ENCODE measurements around the gene MBTPS1.

MBTPS1 gene

GRCh38 chr16:84143784-84144199 is 27.1 kb upstream of the MBTPS1 start:
- Mint-ChIP-seq H3K9me3 (no peaks in the 10 kb centered on the region), H3K4me1 (ENCODE audit: low read depth) (peaks cover 19% of the 10 kb centered on the region), H3K4me3 (peak overlapping the region; percentile 94), H3K27me3 (ENCODE audit: low read depth) (peaks cover 3% of the 10 kb centered on the region), H3K27ac (peak overlapping the region; percentile 82), H3K36me3 (ENCODE audit: low read depth) (peaks cover 4% of the 10 kb centered on the region)
- DNase-seq (ENCODE audit: low spot score): no peak

- H3K9me3 Mint-ChIP-seq: no peaks in the 10 kb centered on the region
- no peak for DNase-seq (ENCODE audit: low spot score)
- H3K4me1 Mint-ChIP-seq (ENCODE audit: low read depth): peaks cover 24% of the 10 kb centered on the region
- no peak overlapping the region for H3K27ac Mint-ChIP-seq
- H3K27me3 Mint-ChIP-seq (ENCODE audit: low read depth): peaks cover 3% of the 10 kb centered on the region
- H3K36me3 Mint-ChIP-seq (ENCODE audit: low read depth): peaks cover 4% of the 10 kb centered on the region
- H3K4me3 Mint-ChIP-seq: peak overlapping the region; percentile 4
Measured at GRCh38 chr16:84143081-84143480, 26.3 kb upstream of the MBTPS1 start.

DNA sequence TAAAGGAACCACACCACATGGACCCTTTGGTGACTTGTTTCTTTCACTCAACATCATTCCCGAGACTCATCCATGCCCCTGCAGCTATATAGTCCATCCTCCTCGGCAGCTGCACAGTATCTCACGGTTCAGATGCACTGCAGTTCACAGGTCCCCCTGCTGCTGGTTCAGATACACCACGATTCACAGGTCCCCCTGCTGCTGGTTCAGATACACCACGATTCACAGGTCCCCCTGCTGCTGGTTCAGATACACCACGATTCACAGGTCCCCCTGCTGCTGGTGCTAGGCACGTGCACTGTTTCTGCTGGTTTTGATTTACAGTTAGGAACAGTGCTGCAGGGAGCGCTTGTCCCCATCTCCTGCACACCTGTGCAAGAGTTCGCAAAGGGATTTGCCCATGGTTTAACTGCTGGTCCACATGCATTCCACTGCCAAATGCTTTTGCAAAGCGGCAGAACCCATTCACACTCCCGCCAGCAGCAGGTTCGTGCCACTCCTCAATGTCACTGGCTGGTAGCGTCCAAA is 24.5 kb upstream of the MBTPS1 start:
- Mint-ChIP-seq H3K4me3 (no peak overlapping the region), H3K9me3 (no peaks in the 10 kb centered on the region), H3K36me3 (ENCODE audit: low read depth) (peaks cover 4% of the 10 kb centered on the region), H3K4me1 (ENCODE audit: low read depth) (peaks cover 30% of the 10 kb centered on the region), H3K27me3 (ENCODE audit: low read depth) (no peaks in the 10 kb centered on the region), H3K27ac (no peak overlapping the region)
- DNase-seq (ENCODE audit: low spot score): no peak

GRCh38 chr16:84139628-84140258 is 23.0 kb upstream of the MBTPS1 start:
- H3K4me1 Mint-ChIP-seq (ENCODE audit: low read depth): peaks cover 30% of the 10 kb centered on the region
- no peaks in the 10 kb centered on the region for H3K9me3 Mint-ChIP-seq
- no peak overlapping the region for H3K4me3 Mint-ChIP-seq
- no peaks in the 10 kb centered on the region for H3K27me3 Mint-ChIP-seq (ENCODE audit: low read depth)
- peaks cover 4% of the 10 kb centered on the region for H3K36me3 Mint-ChIP-seq (ENCODE audit: low read depth)
- DNase-seq (ENCODE audit: low spot score): no peak
- H3K27ac Mint-ChIP-seq: no peak overlapping the region

DNA sequence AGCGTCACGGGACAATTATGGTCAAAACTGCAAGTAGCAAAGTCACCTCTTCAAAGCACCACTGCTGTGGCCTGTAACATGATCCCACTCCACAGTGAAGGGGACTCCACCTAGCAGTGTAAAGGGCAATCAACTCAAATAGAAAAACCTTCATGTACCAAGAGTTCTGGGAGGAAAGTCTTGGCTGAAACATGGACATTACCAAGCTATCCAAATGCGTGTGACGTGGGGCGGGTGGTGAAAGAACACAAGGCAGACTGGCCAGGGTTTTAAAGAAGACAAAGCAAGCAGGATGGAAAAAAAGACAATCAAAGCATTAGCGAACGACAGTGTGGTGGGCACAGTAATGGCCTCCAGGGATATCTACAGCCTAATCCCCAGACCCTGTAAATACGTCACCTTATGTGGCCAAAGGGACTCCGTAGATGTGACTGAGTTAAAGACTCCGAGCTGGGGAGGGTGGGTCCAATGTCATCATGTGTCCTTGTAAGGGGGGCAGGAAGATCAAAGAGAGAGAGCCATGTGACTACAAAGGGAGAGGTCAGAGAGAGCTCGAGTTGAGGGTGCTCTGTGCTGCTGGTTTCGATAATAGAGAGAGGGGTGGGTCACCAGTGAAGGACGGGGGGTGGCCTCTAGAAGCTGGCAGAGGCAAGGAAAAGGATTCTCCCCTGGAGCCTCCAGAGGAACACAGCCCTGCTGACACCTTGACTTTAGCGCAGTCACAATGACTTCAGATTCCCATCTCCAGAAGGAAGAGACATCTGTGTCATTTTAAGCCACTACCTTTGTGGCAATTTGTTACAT is 22.3 kb upstream of the MBTPS1 start:
- no peaks in the 10 kb centered on the region for H3K9me3 Mint-ChIP-seq
- peaks cover 4% of the 10 kb centered on the region for H3K36me3 Mint-ChIP-seq (ENCODE audit: low read depth)
- H3K27me3 Mint-ChIP-seq (ENCODE audit: low read depth): no peaks in the 10 kb centered on the region
- peak; percentile 60 for DNase-seq (ENCODE audit: low spot score)
- peak overlapping the region; percentile 80 for H3K27ac Mint-ChIP-seq
- peak overlapping the region; percentile 64 for H3K4me3 Mint-ChIP-seq
- peaks cover 25% of the 10 kb centered on the region for H3K4me1 Mint-ChIP-seq (ENCODE audit: low read depth)

DNA sequence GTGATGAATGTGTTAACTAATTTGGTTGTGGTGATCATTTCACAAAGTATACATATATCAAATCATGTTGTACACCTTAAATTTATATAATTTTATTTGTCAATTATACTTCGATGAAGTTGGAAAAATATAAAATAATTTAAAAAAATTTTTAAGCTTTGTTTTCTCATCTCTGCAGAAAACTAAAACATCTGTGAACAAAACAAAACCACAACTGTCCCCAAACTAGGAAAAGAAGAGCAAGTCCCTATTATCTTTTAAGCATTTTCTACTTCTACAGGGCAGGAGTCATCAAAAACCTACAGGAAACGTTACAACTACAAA is 21.7 kb upstream of the MBTPS1 start:
- Mint-ChIP-seq H3K4me1 (ENCODE audit: low read depth) (peaks cover 23% of the 10 kb centered on the region), H3K27ac (peak overlapping the region; percentile 80), H3K27me3 (ENCODE audit: low read depth) (no peaks in the 10 kb centered on the region), H3K36me3 (ENCODE audit: low read depth) (peaks cover 4% of the 10 kb centered on the region), H3K9me3 (no peaks in the 10 kb centered on the region), H3K4me3 (peak overlapping the region; percentile 64)
- DNase-seq (ENCODE audit: low spot score): no peak

DNA sequence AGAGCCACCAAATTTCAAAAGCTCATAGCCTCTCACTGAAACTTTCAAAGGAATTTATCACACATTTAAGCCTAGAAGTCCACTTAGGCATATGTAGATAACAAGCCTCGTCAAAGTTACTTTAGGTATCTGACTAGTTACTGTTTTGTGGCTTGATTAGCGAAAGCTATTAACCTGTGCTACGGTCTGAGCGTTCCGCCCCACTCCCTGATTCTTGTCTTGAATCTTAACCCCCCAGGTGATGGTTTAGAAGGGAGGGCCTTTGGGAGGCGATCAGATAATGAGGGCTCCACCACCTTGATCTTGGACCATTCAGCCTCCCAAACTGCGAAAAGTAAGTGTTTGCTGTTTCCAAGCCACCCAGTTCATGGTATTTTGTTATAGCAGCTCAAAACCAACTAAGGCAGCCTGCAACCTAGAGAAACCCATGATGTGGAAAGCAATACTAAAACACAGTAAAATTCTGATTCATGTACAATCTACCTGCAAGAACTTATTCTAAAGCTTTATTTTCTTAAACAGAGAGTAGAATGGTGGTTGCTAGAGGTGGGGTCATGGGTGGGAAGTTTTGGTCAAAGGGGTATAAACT is 21.1 kb upstream of the MBTPS1 start:
- Mint-ChIP-seq H3K9me3 (no peaks in the 10 kb centered on the region), H3K36me3 (ENCODE audit: low read depth) (peaks cover 2% of the 10 kb centered on the region), H3K27me3 (ENCODE audit: low read depth) (no peaks in the 10 kb centered on the region), H3K27ac (no peak overlapping the region), H3K4me3 (no peak overlapping the region), H3K4me1 (ENCODE audit: low read depth) (peaks cover 23% of the 10 kb centered on the region)
- no peak for DNase-seq (ENCODE audit: low spot score)

DNA sequence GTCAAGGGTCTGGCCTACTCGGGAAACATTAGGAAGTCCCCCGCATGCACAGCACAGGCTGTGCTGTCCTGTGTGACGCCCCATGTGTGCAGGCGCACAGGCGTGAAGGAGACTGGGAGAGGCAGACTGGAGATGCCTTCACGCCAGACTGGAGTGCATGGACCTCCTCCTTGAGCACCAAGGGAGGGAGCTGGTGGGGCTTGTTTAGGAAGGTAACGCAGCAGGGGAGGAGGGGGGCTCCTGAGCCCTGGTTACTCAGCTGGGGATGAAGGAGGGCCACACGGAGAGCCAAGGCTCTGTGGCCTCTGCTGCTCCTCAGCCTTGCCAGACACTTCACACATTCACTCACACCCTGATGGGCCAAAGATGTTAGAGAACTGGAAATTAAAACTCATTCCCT is 20.5 kb upstream of the MBTPS1 start:
- H3K4me1 Mint-ChIP-seq (ENCODE audit: low read depth): peaks cover 23% of the 10 kb centered on the region
- H3K27me3 Mint-ChIP-seq (ENCODE audit: low read depth): no peaks in the 10 kb centered on the region
- H3K4me3 Mint-ChIP-seq: no peak overlapping the region
- no peak overlapping the region for H3K27ac Mint-ChIP-seq
- H3K36me3 Mint-ChIP-seq (ENCODE audit: low read depth): peaks cover 2% of the 10 kb centered on the region
- no peaks in the 10 kb centered on the region for H3K9me3 Mint-ChIP-seq
- DNase-seq (ENCODE audit: low spot score): no peak

- peaks cover 2% of the 10 kb centered on the region for H3K36me3 Mint-ChIP-seq (ENCODE audit: low read depth)
- no peaks in the 10 kb centered on the region for H3K9me3 Mint-ChIP-seq
- no peak for DNase-seq (ENCODE audit: low spot score)
- no peak overlapping the region for H3K27ac Mint-ChIP-seq
- H3K27me3 Mint-ChIP-seq (ENCODE audit: low read depth): no peaks in the 10 kb centered on the region
- H3K4me1 Mint-ChIP-seq (ENCODE audit: low read depth): peaks cover 21% of the 10 kb centered on the region
- H3K4me3 Mint-ChIP-seq: no peak overlapping the region
Measured at GRCh38 chr16:84136331-84137125, 19.8 kb upstream of the MBTPS1 start.

DNA sequence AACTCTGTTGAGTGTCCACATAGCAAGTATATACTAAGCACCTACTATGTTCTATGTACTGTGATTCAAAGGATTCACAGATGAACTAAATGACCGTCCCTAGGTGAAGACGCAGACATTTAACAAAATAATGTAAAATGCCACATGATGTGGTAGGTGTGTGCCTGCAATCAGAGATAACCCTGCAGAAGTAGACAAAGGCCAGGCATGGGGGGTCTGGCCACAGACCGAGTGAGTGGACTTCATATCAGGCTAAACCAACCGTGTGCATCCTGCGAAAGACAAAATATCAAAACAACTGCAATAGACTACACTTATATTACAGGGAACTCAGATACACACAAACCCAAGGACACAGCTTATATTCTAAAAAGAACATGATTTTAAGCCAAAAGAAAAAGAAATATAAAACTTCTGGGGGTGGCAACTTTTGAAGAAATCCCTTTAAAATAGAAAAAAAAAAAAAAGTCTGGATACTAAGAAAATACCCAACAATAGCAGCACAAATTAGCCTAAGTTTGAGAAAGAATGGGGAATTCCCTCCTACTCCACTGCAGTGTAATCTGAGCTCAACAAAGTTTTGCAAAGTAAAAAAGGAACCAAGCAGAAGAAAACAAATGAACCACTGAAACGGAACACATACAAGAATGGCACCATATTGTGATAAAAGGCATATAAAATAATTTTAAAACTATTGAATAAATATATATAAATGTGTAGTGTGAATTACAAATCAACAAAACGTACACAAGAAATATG is 16.0 kb upstream of the MBTPS1 start:
- Mint-ChIP-seq H3K4me3 (no peak overlapping the region), H3K4me1 (ENCODE audit: low read depth) (peaks cover 5% of the 10 kb centered on the region), H3K27ac (no peak overlapping the region), H3K9me3 (no peaks in the 10 kb centered on the region), H3K36me3 (ENCODE audit: low read depth) (peaks cover 2% of the 10 kb centered on the region), H3K27me3 (ENCODE audit: low read depth) (no peaks in the 10 kb centered on the region)
- DNase-seq (ENCODE audit: low spot score): no peak

DNA sequence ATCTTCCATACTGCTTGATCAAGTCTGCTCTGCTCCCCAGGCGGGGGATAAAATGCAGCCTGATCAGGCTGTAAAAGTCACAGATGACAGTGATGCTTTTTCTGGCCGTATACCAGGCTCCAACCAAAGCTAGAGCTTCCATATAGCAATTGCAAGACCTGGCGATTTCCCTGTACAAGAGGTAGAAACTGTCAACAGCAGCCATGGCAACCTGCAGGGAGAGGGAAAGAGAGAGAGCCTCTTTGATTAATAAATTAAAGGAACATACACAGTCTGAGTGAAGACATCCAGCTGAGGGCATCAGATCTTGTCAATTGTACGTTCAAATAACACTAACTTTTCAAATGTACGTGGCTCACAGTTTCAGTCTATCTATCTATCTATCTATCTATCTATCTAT is 14.4 kb upstream of the MBTPS1 start:
- H3K36me3 Mint-ChIP-seq (ENCODE audit: low read depth): peaks cover 2% of the 10 kb centered on the region
- H3K4me3 Mint-ChIP-seq: no peak overlapping the region
- no peaks in the 10 kb centered on the region for H3K9me3 Mint-ChIP-seq
- no peak overlapping the region for H3K27ac Mint-ChIP-seq
- no peaks in the 10 kb centered on the region for H3K27me3 Mint-ChIP-seq (ENCODE audit: low read depth)
- DNase-seq (ENCODE audit: low spot score): no peak
- peaks cover 1% of the 10 kb centered on the region for H3K4me1 Mint-ChIP-seq (ENCODE audit: low read depth)

DNA sequence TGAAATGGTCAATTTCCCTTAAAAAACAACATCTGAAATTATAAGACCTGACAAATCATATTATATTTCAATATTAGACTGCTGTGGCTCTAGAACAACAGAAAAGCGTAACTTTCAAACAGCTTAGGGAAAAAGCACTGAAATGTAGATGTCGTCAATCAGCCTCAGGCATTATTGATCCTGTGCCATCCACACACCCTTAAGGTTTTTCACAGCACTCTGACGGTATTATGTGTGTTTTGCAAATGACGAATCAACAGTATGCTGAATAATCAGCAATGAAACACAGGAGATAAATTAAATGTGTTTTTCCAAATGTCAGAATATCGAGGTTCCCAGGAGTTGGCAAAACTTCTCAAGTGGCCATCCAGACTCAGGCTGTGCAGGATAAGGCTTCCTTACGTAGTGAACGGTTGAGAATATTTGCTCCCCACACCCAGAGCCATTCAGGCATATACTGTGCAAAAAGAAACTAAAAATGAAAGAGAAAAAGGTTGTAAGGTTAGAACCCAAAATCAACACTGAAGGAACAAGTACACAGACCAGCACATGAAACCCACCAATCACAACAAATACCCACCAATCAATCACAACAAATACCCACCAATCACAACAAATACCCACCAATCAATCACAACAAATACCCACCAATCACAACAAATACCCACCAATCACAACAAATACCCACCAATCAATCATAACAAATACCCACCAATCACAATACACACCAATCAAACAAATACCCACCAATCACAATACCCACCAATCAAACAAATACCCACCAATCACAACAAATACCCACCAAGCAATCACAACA is 7.7 kb upstream of the MBTPS1 start:
- no peak overlapping the region for H3K4me3 Mint-ChIP-seq
- no peak for DNase-seq (ENCODE audit: low spot score)
- peaks cover 1% of the 10 kb centered on the region for H3K4me1 Mint-ChIP-seq (ENCODE audit: low read depth)
- no peak overlapping the region for H3K27ac Mint-ChIP-seq
- H3K36me3 Mint-ChIP-seq (ENCODE audit: low read depth): peaks cover 9% of the 10 kb centered on the region
- H3K9me3 Mint-ChIP-seq: no peaks in the 10 kb centered on the region
- H3K27me3 Mint-ChIP-seq (ENCODE audit: low read depth): no peaks in the 10 kb centered on the region

DNA sequence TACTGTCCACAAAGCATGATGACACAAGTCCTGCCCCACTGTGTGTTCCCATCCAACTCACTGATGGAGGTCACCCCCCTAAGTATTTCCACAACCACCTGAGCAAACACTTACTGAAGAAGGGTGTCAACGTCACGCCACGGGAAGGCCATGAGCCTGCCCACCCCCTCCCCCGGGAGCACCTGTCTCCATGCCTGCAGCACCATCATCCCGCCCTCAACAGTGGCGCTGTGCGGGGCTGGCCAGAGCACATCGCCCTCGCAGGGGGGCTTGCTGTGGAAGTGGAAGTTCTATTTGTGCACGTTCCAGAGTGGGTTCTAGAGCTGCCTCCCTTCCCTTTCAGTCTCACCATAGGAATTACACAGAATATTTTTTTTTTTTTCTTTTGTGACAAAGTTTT is 4.3 kb upstream of the MBTPS1 start:
- Mint-ChIP-seq H3K27ac (no peak overlapping the region), H3K4me1 (ENCODE audit: low read depth) (peaks cover 8% of the 10 kb centered on the region), H3K27me3 (ENCODE audit: low read depth) (no peaks in the 10 kb centered on the region), H3K36me3 (ENCODE audit: low read depth) (peaks cover 7% of the 10 kb centered on the region), H3K4me3 (no peak overlapping the region), H3K9me3 (no peaks in the 10 kb centered on the region)
- DNase-seq (ENCODE audit: low spot score): no peak

Measured in T-helper 2 cell treated with Interferon-gamma antibody and Interleukin-4, amounts not matched to agents 5 μg/mL and 100 μg/mL, for 36 hours (primary cell).